22Rv1 (cell line): ENCODE data around the gene DNM3.

Experiments used
- CTCF ChIP-seq: fragments of 450-650 bp; IDR thresholded peaks from 2 replicates; pipeline ENCODE4 v1.5.1; 2017; ENCODE audit warnings: mild to moderate bottlenecking
- ZFX ChIP-seq: fragments of 450-650 bp; IDR thresholded peaks from 2 replicates; pipeline ENCODE4 v1.6.1; 2017; ENCODE audit warnings: antibody characterized with exemption, borderline replicate concordance

GRCh38 chr1:172135076-172135672 is 293.9 kb downstream of the DNM3 start:
- TF ChIP-seq CTCF (peak; percentile 61), ZFX (no peak)
